ENCODE measurements around the gene CYSRT1.

GRCh38 chr9:137224830-137225694 lies at the start of gene CYSRT1:
- TF ChIP-seq POLR2AphosphoS5 (IDR thresholded peaks at IDR 0.05; ENCODE audit: low read depth, low read length) (no peak), TAF1 (IDR thresholded peaks at IDR 0.05; ENCODE audit: borderline replicate concordance, low read depth, low read length) (no peak)
